ENCODE data around the gene CDAN1. TPM values are rescaled to one million over a fixed set of nuclear protein-coding genes. Genes with fewer than 3 reads are reported as not detected.

CDAN1 gene
- total RNA-seq, 1 donor from 2014 or later = 14.6 TPM

- FAIRE-seq (no peak), DNase-seq (ENCODE audit: low read depth) (no peak)
- Histone ChIP-seq H3K9ac (ENCODE audit: low read length) (no peak overlapping the region), H3K36me3 (ENCODE audit: insufficient read depth, low read length) (peaks cover 29% of the 10 kb centered on the region), H3K4me1 (ENCODE audit: insufficient read depth, low read length) (peaks cover 5% of the 10 kb centered on the region), H3K4me3 (ENCODE audit: insufficient read depth, low read depth, low read length) (no peak overlapping the region), H3K9me3 (ENCODE audit: insufficient read depth, low read depth, low read length) (no peaks in the 10 kb centered on the region), H3K27ac (ENCODE audit: low read depth, low read length) (no peak overlapping the region), H3K79me2 (ENCODE audit: insufficient read depth, low read length) (peaks cover 14% of the 10 kb centered on the region), H4K20me1 (ENCODE audit: insufficient read depth, low read length) (peaks cover 32% of the 10 kb centered on the region), H2AFZ (ENCODE audit: low read depth, low read length) (no peak overlapping the region), H3K4me2 (ENCODE audit: low read length) (no peak overlapping the region), H3K27me3 (ENCODE audit: insufficient read depth, low read length) (no peaks in the 10 kb centered on the region)
- Mint-ChIP-seq H3K9me3 (ENCODE audit: unreplicated experiment) (peaks cover 1% of the 10 kb centered on the region), H3K4me3 (ENCODE audit: unreplicated experiment) (no peak overlapping the region), H3K27ac (ENCODE audit: unreplicated experiment) (no peak overlapping the region), H3K36me3 (ENCODE audit: low read depth, unreplicated experiment) (peaks cover 17% of the 10 kb centered on the region), H3K4me1 (ENCODE audit: low read depth, unreplicated experiment) (no peaks in the 10 kb centered on the region), H3K27me3 (ENCODE audit: low read depth, unreplicated experiment) (no peaks in the 10 kb centered on the region)
- TF ChIP-seq EZH2 (IDR thresholded peaks at IDR 0.05; ENCODE audit: insufficient read depth, low read length) (no peak), CTCF (IDR thresholded peaks at IDR 0.05; ENCODE audit: insufficient read depth, low read depth, low read length) (no peak)
Measured at GRCh38 chr15:42731461-42731860, 5.5 kb downstream of the CDAN1 start.

GRCh38 chr15:42730536-42730935 is 6.4 kb downstream of the CDAN1 start:
- DNase-seq (ENCODE audit: low read depth) = no peak
- Histone ChIP-seq H2AFZ (ENCODE audit: low read depth, low read length) (no peak overlapping the region), H3K27ac (ENCODE audit: low read depth, low read length) (no peak overlapping the region), H3K4me2 (ENCODE audit: low read length) (no peak overlapping the region), H4K20me1 (ENCODE audit: insufficient read depth, low read length) (peaks cover 25% of the 10 kb centered on the region), H3K4me1 (ENCODE audit: insufficient read depth, low read length) (no peaks in the 10 kb centered on the region), H3K79me2 (ENCODE audit: insufficient read depth, low read length) (peaks cover 5% of the 10 kb centered on the region), H3K27me3 (ENCODE audit: insufficient read depth, low read length) (no peaks in the 10 kb centered on the region), H3K4me3 (ENCODE audit: insufficient read depth, low read depth, low read length) (no peak overlapping the region), H3K9me3 (ENCODE audit: insufficient read depth, low read depth, low read length) (no peaks in the 10 kb centered on the region), H3K36me3 (ENCODE audit: insufficient read depth, low read length) (peaks cover 29% of the 10 kb centered on the region), H3K9ac (ENCODE audit: low read length) (no peak overlapping the region)
- H3K4me1 Mint-ChIP-seq (ENCODE audit: low read depth, unreplicated experiment) = no peaks in the 10 kb centered on the region
- H3K27me3 Mint-ChIP-seq (ENCODE audit: low read depth, unreplicated experiment) = no peaks in the 10 kb centered on the region
- H3K9me3 Mint-ChIP-seq (ENCODE audit: unreplicated experiment) = peaks cover 1% of the 10 kb centered on the region
- peaks cover 17% of the 10 kb centered on the region for H3K36me3 Mint-ChIP-seq (ENCODE audit: low read depth, unreplicated experiment)
- no peak overlapping the region for H3K4me3 Mint-ChIP-seq (ENCODE audit: unreplicated experiment)
- no peak for FAIRE-seq
- H3K27ac Mint-ChIP-seq (ENCODE audit: unreplicated experiment) = no peak overlapping the region
- no peak for TF ChIP-seq EZH2 (IDR thresholded peaks at IDR 0.05; ENCODE audit: insufficient read depth, low read length)
- no peak for TF ChIP-seq CTCF (IDR thresholded peaks at IDR 0.05; ENCODE audit: insufficient read depth, low read depth, low read length)

- Histone ChIP-seq H3K4me2 (ENCODE audit: low read length) (no peak overlapping the region), H3K4me1 (ENCODE audit: insufficient read depth, low read length) (no peaks in the 10 kb centered on the region), H3K27me3 (ENCODE audit: insufficient read depth, low read length) (no peaks in the 10 kb centered on the region), H2AFZ (ENCODE audit: low read depth, low read length) (no peak overlapping the region), H3K36me3 (ENCODE audit: insufficient read depth, low read length) (peaks cover 31% of the 10 kb centered on the region), H3K79me2 (ENCODE audit: insufficient read depth, low read length) (peaks cover 3% of the 10 kb centered on the region), H3K9ac (ENCODE audit: low read length) (no peak overlapping the region), H3K9me3 (ENCODE audit: insufficient read depth, low read depth, low read length) (no peaks in the 10 kb centered on the region), H3K27ac (ENCODE audit: low read depth, low read length) (no peak overlapping the region), H4K20me1 (ENCODE audit: insufficient read depth, low read length) (peaks cover 21% of the 10 kb centered on the region), H3K4me3 (ENCODE audit: insufficient read depth, low read depth, low read length) (no peak overlapping the region)
- Mint-ChIP-seq H3K27ac (ENCODE audit: unreplicated experiment) (no peak overlapping the region), H3K9me3 (ENCODE audit: unreplicated experiment) (peaks cover 1% of the 10 kb centered on the region), H3K27me3 (ENCODE audit: low read depth, unreplicated experiment) (no peaks in the 10 kb centered on the region), H3K36me3 (ENCODE audit: low read depth, unreplicated experiment) (peaks cover 17% of the 10 kb centered on the region), H3K4me3 (ENCODE audit: unreplicated experiment) (no peak overlapping the region), H3K4me1 (ENCODE audit: low read depth, unreplicated experiment) (no peaks in the 10 kb centered on the region)
- no peak for TF ChIP-seq EZH2 (IDR thresholded peaks at IDR 0.05; ENCODE audit: insufficient read depth, low read length)
- no peak for TF ChIP-seq CTCF (IDR thresholded peaks at IDR 0.05; ENCODE audit: insufficient read depth, low read depth, low read length)
- no peak for FAIRE-seq
- DNase-seq (ENCODE audit: low read depth) = no peak
Measured at GRCh38 chr15:42730135-42730534, 6.8 kb downstream of the CDAN1 start.
